ENCODE measurements around the gene RGS7.

GRCh38 chr1:240914506-240914905 is 442.5 kb downstream of the RGS7 start:
- no peak for TF ChIP-seq POLR2A (IDR thresholded peaks at IDR 0.05; ENCODE audit: low read depth)
- TF ChIP-seq POLR2AphosphoS5 (IDR thresholded peaks at IDR 0.05), result no peak

Measured in esophagus muscularis mucosa (tissue), 2 donors.